ENCODE results near the gene TOP2B. TPM values are rescaled to one million over a fixed set of nuclear protein-coding genes. Genes with fewer than 3 reads are reported as not detected.
A peak's percentile ranks its signal among the peaks of the same experiment; 100 is the strongest.

TOP2B gene
- total RNA-seq, 1 experiment from 2014 or later = 77.0 TPM

DNA sequence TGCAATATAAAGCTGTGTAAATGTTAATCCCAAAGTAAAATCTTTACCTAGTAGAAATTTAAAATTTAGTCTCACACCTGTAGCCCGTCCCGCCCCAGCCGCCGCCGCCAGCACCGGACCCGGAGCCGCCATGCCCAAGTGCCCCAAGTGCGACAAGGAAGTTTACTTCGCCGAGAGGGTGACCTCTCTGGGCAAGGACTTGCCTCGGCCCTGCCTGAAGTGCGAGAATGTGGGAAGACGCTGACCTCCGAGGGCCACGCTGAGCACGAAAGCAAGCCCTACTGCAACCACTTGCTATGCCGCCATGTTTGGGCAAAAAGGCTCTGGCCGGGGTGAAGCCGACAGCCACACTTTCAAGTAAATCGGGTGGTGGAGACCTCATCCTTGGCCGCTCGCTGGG is 22.1 kb upstream of the TOP2B start:
- DNase-seq (ENCODE audit: low read depth in 1 of 2, low spot score in 2 of 2) = no peak
- no peak overlapping the region for H3K4me3 ChIP-seq
- H3K36me3 ChIP-seq = no peaks in the 10 kb centered on the region
- H3K27me3 ChIP-seq (replicated peaks) = no peaks in the 10 kb centered on the region
- no peaks in the 10 kb centered on the region for H3K9me3 ChIP-seq (replicated peaks)
- no peak overlapping the region for H3K27ac ChIP-seq
- H3K4me1 ChIP-seq (replicated peaks) = no peaks in the 10 kb centered on the region

DNA sequence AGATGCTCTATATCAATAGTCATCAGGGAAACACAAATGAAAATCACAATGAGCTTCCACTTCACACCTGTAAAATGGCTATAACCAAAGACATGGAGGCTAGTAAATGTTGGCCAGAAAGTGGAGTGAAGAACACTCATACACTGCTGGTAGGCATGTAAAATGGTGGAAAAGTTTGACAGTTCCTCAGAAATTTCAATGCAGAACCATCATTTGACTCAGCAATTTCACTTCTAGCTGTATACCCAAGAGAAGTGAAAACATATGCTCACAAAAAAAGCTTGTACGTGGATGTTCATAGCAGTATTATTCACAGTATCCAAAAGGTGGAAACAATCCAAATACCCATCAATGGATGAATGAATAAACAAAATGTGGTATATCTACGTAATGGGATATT is 19.2 kb upstream of the TOP2B start:
- DNase-seq (ENCODE audit: low read depth in 1 of 2, low spot score in 2 of 2) = no peak
- no peak overlapping the region for H3K4me3 ChIP-seq
- no peaks in the 10 kb centered on the region for H3K9me3 ChIP-seq (replicated peaks)
- H3K27ac ChIP-seq = no peak overlapping the region
- no peaks in the 10 kb centered on the region for H3K27me3 ChIP-seq (replicated peaks)
- no peaks in the 10 kb centered on the region for H3K36me3 ChIP-seq
- no peaks in the 10 kb centered on the region for H3K4me1 ChIP-seq (replicated peaks)

DNA sequence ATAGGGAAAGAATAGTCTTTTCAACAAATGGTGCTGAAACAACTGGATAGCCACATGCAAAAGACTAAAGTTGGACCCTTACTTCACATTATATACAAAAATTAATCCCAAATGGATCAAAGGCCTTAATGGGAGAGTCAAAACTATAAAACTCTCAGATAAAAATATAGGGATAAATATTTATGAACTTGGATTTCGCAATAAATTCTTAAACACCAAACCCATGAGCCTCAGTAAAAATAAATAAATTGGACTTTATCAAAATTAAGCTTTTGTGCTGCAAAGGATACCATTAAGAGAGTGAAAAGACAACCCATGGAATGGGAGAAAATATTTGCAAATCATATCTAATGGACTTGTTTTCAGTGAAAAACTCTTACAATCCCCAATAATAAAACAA is 18.7 kb upstream of the TOP2B start:
- no peak for DNase-seq (ENCODE audit: low read depth in 1 of 2, low spot score in 2 of 2)
- Histone ChIP-seq H3K27me3 (replicated peaks) (no peaks in the 10 kb centered on the region), H3K36me3 (no peaks in the 10 kb centered on the region), H3K27ac (no peak overlapping the region), H3K4me1 (replicated peaks) (no peaks in the 10 kb centered on the region), H3K9me3 (replicated peaks) (no peaks in the 10 kb centered on the region), H3K4me3 (no peak overlapping the region)

DNA sequence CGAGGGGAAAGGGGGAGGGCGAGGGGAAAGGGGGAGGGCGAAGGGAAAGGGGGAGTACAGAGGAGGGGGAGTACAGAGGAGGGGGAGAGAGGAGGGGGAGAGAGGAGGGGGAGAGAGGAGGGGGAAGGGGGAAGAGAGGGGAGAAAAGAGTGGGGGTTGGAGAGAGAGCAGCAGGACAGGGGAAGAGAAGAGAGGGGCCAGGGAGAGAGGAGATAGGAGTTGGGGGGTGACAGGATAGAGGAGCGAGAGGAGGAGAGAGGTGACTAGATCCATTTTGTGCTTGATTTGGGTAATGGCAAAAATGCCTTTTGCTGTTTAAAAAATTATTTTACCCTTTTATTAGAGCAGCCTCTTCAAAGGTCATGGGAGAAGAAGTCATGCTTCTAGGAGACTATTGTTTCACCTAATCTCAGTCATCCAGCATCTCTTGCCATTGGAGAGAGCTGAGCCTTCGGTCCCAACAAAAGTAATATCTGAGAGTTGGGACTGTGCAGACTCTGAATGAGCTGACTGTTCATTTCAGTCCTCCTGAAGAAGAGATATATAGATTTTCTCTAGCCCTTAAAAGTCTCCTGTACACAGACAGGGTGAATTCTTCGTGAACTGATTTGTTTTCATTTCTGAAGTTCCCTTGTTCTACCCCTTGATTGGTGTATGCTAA is 15.1 kb upstream of the TOP2B start:
- Histone ChIP-seq H3K27ac (no peak overlapping the region), H3K9me3 (replicated peaks) (no peaks in the 10 kb centered on the region), H3K27me3 (replicated peaks) (no peaks in the 10 kb centered on the region), H3K4me3 (no peak overlapping the region), H3K36me3 (no peaks in the 10 kb centered on the region), H3K4me1 (replicated peaks) (no peaks in the 10 kb centered on the region)
- no peak for DNase-seq (ENCODE audit: low read depth in 1 of 2, low spot score in 2 of 2)

DNA sequence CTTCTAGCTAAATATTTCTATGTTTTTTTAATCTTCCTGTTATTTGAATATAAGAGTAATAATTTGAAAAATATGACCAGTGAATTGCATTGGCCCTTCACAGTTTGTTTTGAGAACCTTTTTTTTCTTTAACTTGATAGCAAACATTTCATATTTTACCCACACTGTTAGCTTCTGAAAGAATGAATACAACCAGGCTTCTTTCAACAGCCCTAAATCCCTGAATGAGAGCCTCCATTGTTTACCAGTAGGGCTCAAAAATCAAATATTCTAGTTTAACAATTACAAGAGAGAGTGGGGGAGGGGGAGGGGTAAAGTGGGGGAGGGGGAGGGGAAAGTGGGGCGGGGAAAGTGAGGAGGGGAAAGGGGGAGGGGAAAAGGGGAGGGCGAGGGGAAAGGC is 14.5 kb upstream of the TOP2B start:
- H3K4me1 ChIP-seq (replicated peaks) = no peaks in the 10 kb centered on the region
- no peak for DNase-seq (ENCODE audit: low read depth in 1 of 2, low spot score in 2 of 2)
- no peak overlapping the region for H3K4me3 ChIP-seq
- H3K27me3 ChIP-seq (replicated peaks) = no peaks in the 10 kb centered on the region
- H3K27ac ChIP-seq = no peak overlapping the region
- H3K36me3 ChIP-seq = no peaks in the 10 kb centered on the region
- no peaks in the 10 kb centered on the region for H3K9me3 ChIP-seq (replicated peaks)

DNA sequence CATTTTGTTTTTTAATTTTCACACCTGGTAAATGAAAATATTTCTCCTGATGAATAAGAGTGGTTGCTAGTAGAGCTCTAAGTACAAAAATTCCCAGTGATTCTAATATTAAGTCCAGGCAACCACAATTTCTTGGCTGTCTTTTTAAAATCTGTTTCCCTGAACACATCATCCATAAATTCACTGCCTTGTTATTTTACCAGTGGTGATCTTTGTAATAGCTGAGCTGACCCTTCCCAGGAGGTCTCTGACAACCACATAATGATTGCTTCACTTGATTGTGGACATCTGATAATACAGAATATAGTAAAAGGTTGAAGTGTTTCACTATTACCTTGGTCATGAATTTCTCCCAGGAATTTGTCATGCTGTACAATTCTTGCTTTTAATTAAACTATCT is 13.9 kb upstream of the TOP2B start:
- Histone ChIP-seq H3K4me1 (replicated peaks) (no peaks in the 10 kb centered on the region), H3K36me3 (no peaks in the 10 kb centered on the region), H3K9me3 (replicated peaks) (no peaks in the 10 kb centered on the region), H3K27ac (no peak overlapping the region), H3K4me3 (no peak overlapping the region), H3K27me3 (replicated peaks) (no peaks in the 10 kb centered on the region)
- no peak for DNase-seq (ENCODE audit: low read depth in 1 of 2, low spot score in 2 of 2)

DNA sequence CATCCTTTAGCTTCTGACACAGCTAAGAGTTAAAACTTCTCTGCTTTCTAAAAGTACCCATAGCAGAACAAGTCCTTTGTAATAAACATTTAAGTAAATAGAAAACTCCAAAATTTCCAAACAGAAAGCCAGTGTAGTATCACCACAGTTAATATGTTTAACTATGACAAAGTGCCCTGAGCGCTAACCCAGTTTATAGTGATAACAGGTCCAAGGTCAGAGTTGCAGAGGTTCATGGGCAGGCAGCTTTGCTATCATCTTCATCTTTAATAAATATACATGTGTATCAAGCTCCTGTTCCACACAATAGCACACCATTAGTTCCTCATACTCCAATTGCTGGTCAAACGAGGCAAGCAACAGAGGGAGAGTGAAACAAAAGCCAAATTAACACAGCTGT is 12.4 kb upstream of the TOP2B start:
- Histone ChIP-seq H3K4me1 (replicated peaks) (no peaks in the 10 kb centered on the region), H3K27me3 (replicated peaks) (no peaks in the 10 kb centered on the region), H3K9me3 (replicated peaks) (no peaks in the 10 kb centered on the region), H3K27ac (no peak overlapping the region), H3K36me3 (no peaks in the 10 kb centered on the region), H3K4me3 (no peak overlapping the region)
- DNase-seq (ENCODE audit: low read depth in 1 of 2, low spot score in 2 of 2) = no peak

DNA sequence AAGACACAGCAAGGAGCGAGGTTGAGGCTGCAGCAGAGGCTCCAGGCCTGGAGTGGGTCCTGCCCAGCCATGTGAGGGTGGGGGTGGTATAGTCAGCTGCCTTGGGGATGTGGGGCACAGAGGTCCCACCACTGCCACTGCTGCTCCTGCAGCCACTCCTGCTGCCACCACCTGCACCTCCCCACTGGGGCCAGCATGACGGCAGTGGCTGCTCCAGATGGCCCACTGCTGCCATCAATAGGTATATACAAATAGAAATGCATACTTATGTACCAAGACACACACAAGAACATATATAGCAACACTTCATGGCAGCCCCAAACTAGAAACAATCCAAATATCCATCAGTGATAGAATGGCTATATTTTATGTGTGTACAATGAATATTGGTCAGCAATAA is 10.0 kb upstream of the TOP2B start:
- H3K4me3 ChIP-seq = no peak overlapping the region
- DNase-seq (ENCODE audit: low read depth in 1 of 2, low spot score in 2 of 2) = no peak
- H3K4me1 ChIP-seq (replicated peaks) = no peaks in the 10 kb centered on the region
- no peaks in the 10 kb centered on the region for H3K9me3 ChIP-seq (replicated peaks)
- H3K36me3 ChIP-seq = no peaks in the 10 kb centered on the region
- no peak overlapping the region for H3K27ac ChIP-seq
- no peaks in the 10 kb centered on the region for H3K27me3 ChIP-seq (replicated peaks)

DNA sequence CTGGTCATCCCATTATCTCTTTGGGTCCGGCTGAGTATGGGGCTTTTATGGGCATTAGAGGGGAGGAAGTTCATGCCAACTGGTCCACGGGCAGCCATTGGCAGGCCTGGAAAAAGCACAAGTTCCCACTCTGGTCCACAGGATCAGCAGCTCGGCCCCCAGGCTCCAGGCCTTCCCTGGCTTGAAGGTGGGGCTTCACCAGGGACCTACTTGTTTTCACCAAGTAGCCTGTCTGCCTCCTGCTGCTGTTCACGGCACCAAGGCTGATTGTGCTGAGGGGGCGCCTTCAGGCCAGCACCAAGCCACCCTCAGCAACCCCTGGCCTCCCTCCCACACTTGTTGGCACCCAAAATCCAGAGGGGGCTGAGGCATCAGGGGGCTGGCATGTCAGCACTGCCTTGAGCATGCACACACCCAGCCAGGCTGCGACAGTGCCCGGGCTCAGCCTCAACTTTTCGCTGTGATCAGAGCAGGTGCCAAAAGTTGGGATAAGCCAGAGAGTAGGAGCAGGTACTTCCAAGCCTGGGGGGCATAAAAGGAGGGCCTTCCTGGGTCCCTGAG is 9.1 kb upstream of the TOP2B start:
- no peaks in the 10 kb centered on the region for H3K4me1 ChIP-seq (replicated peaks)
- no peak overlapping the region for H3K27ac ChIP-seq
- no peak for DNase-seq (ENCODE audit: low read depth in 1 of 2, low spot score in 2 of 2)

DNA sequence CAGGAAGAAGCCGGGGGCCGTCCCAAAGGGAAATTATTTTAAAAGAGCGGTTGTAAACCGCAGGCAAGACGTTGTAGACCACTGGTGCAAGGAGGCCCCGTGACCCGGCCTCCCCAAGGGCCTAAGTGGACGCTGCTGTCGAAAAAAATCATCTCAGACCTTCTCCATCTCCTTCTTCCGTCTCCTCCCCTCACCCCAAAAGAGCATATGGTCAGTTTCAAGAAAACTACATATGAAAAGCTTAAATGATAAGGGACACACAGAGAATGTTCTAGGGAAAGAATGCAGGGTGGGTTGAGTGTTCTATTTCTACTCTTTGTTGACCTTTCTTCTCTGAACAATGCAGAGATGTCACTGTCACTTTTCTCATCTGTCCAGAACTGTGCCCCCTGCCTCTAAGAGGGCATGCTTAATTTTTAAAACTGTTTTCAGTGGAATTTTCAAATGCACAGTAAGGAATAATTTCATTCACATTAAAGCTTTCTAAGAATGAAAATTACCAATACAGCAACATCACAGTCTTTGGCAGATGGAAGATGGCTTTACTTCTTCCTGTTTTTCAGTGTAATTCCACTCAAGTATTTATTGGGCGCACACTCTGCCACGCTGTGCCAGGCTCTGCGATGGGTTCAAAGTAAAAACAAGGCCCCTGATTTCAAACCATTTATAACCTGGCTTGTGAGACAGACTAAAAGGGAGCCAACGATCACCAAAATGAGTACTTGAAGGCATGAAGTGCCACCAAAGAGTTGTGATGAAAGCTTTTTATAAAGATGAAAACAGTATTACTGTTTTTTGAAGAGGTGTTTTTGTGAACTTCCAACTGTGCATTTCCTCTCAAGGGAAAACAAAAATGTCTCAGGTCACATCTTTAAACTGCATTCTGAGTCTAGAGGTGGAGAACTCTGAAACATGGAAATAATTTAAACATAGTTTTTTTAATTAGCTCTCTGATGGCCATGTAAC is 891 bp upstream of the TOP2B start:
- H3K9me3 ChIP-seq (replicated peaks) = 0 out of 2 replicates have a peak, but pooled peaks cover 3% of the 10 kb centered on the region
- H3K4me1 ChIP-seq (replicated peaks) = peaks cover 12% of the 10 kb centered on the region
- peak overlapping the region; percentile 90 for H3K27ac ChIP-seq
- no peaks in the 10 kb centered on the region for H3K27me3 ChIP-seq (replicated peaks)
- peaks cover 8% of the 10 kb centered on the region for H3K36me3 ChIP-seq
- no peak for DNase-seq (ENCODE audit: low read depth in 1 of 2, low spot score in 2 of 2)
- peak overlapping the region; percentile 95 for H3K4me3 ChIP-seq

More for the DNA sequence above, 9.1 kb upstream of the TOP2B start:
- no peaks in the 10 kb centered on the region for H3K36me3 ChIP-seq
- no peaks in the 10 kb centered on the region for H3K27me3 ChIP-seq (replicated peaks)
- H3K4me3 ChIP-seq = no peak overlapping the region
- no peaks in the 10 kb centered on the region for H3K9me3 ChIP-seq (replicated peaks)

DNA sequence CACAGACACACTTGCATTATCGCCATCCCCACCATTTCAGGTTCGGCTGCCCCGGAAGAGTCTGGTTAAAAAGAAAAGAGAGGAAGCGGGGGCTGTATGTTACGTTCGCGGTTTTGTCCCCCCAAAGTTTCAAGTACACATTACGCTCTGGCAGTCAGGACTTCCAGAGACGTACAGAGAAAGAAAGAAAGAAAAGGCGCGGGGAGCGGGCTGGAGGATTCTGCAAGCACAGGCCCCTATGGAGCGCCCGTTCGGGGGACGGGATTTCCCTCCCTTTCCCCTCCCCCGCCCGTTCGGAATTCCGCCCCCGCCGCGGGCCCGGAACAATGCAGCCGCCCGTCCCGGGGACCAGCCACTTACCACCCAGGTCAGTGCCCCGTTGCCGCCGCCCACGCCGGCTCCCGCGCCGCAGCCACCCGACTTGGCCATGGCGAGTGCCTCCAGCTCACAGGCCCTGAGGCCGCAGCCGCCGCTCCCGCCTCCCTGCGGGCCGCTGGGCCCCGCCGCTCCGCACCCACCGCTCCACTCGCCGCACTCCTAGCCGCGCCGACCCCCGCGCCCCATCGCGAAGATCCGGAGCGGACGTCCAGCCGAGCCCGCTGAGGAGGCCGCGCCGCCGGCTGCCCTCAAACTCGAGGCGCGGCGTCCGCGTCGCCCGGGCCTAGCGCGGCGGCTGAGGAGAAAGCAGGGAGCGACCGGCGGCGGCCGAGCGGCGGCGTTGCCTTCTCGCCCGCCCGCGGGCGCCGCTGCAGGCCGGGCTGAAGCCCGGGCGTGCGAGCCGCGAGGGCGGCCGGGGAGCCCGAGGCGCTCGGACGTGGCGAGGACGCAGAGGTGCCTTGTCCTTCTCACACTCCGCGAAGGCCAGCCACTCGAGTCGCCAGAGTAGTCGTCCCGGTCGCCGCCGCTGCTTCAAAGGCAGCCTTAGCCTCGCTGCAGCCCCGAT is 567 bp downstream of the TOP2B start:
- no peaks in the 10 kb centered on the region for H3K27me3 ChIP-seq (replicated peaks)
- DNase-seq (ENCODE audit: low read depth in 1 of 2, low spot score in 2 of 2) = peak; percentile 51 to 62
- 0 out of 2 replicates have a peak, but pooled peaks cover 3% of the 10 kb centered on the region for H3K9me3 ChIP-seq (replicated peaks)
- peak overlapping the region; percentile 90 for H3K27ac ChIP-seq
- peak overlapping the region; percentile 95 for H3K4me3 ChIP-seq
- H3K36me3 ChIP-seq = peaks cover 8% of the 10 kb centered on the region
- H3K4me1 ChIP-seq (replicated peaks) = peaks cover 12% of the 10 kb centered on the region

DNA sequence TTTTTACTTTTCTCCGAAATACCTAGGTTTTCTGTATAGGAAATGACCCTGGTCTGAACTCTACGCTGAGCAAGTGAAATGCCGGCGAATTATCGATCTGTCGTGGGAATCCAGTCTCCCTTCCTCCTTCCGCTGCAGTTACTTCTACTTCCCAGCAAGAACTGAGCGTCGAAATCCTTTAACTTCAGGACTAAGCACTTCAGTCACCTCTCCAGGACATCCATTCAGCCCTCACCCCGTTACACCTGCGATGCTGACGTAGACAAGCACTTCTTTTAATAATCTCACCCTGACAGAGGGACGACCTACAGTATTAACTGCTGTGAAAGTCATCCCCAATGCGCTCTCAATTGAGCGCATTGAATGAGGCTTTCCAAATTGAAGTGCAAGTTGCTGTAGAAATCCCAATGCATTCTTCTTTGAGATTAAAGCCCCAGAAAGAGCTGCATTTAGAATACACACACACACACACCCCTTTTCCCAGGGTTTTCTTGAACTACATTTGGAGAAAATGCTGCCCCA is 1.3 kb downstream of the TOP2B start:
- Histone ChIP-seq H3K27me3 (replicated peaks) (no peaks in the 10 kb centered on the region), H3K27ac (peak overlapping the region; percentile 90; the same call in 1 of the 2 replicates), H3K9me3 (replicated peaks) (0 out of 2 replicates have a peak, but pooled peaks cover 3% of the 10 kb centered on the region), H3K4me3 (peak overlapping the region; percentile 95), H3K4me1 (replicated peaks) (peaks cover 12% of the 10 kb centered on the region), H3K36me3 (peaks cover 8% of the 10 kb centered on the region)
- peak in 1 of 2 experiments; percentile 52 for DNase-seq (ENCODE audit: low read depth in 1 of 2, low spot score in 2 of 2)
